Glutamatergic neuron (in vitro differentiated cells): ENCODE measurements around the gene SGPP2. TPM values are rescaled to one million over a fixed set of nuclear protein-coding genes. Genes with fewer than 3 reads are reported as not detected.

Experiments used
- DNase-seq: peaks from one replicate; pipeline ENCODE4 v3.0.0; 2022
- H3K27ac Mint-ChIP-seq: one replicate; pipeline ENCODE4 v1.8.0; 2020; ENCODE audit warnings: mild to moderate bottlenecking, mixed read lengths, inconsistent platforms; ENCODE audit not compliant: unreplicated experiment
- H3K27me3 Mint-ChIP-seq: one replicate; pipeline ENCODE4 v1.8.0; 2020; ENCODE audit warnings: mild to moderate bottlenecking, moderate library complexity, mixed read lengths, inconsistent platforms; ENCODE audit not compliant: unreplicated experiment
- H3K36me3 Mint-ChIP-seq: one replicate; pipeline ENCODE4 v1.8.0; 2020; ENCODE audit warnings: mild to moderate bottlenecking, mixed read lengths, inconsistent platforms; ENCODE audit not compliant: unreplicated experiment
- H3K4me1 Mint-ChIP-seq: one replicate; pipeline ENCODE4 v1.8.0; 2020; ENCODE audit warnings: mild to moderate bottlenecking, low read depth, mixed read lengths, inconsistent platforms; ENCODE audit not compliant: unreplicated experiment
- H3K4me3 Mint-ChIP-seq: one replicate; pipeline ENCODE4 v1.8.0; 2020; ENCODE audit warnings: mild to moderate bottlenecking, mixed read lengths, inconsistent platforms; ENCODE audit not compliant: unreplicated experiment
- H3K9me3 Mint-ChIP-seq: one replicate; pipeline ENCODE4 v1.8.0; 2020; ENCODE audit warnings: mild to moderate bottlenecking, moderate library complexity, mixed read lengths, inconsistent platforms; ENCODE audit not compliant: unreplicated experiment
- total RNA-seq: library from RNA; stranded (reverse); fragmentation: NEBNext Ultra II Directional; extraction: Animal tissue kit (Norgen Biotek cat#: 25700); gene quantifications from one replicate; pipeline ENCODE4 v1.2.1, GENCODE V29; 2021; ENCODE audit not compliant: unreplicated experiment
- TF ChIP-seq, protein P1 (sequence below): fragments of 200-600 bp; sonication (generic); IDR thresholded peaks from one replicate; pipeline ENCODE4 v1.5.0; 2021; ENCODE audit not compliant: partially characterized antibody, unreplicated experiment

Gene SGPP2
- total RNA-seq, 1 donor from 2014 or later = 2.1 TPM

DNA sequence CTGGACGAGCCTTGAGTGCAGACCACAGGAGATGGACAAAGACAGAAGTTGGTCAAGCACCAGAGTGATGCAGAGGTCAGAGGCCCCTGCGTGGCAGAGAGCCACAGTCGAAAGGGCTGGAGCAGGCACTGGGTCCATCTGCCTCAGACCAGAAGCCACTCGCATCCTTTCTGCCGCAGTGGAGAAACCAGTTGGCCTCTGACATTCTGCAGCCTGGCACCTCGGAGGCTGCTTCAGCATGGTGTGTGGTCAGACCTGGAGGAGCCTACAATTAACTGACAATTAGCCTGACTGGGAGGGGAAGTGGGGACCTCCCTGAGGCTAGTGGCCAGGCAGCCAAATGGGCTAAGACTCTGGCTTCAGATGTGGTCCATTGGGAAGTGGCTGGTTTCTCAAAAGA, 111.1 kb downstream of the SGPP2 start:
- Mint-ChIP-seq H3K27ac (no peak overlapping the region), H3K27me3 (no peaks in the 10 kb centered on the region), H3K4me1 (no peaks in the 10 kb centered on the region), H3K36me3 (peaks cover 3% of the 10 kb centered on the region), H3K9me3 (no peaks in the 10 kb centered on the region), H3K4me3 (no peak overlapping the region)
- DNase-seq = no peak
- TF ChIP-seq, protein P1, sequence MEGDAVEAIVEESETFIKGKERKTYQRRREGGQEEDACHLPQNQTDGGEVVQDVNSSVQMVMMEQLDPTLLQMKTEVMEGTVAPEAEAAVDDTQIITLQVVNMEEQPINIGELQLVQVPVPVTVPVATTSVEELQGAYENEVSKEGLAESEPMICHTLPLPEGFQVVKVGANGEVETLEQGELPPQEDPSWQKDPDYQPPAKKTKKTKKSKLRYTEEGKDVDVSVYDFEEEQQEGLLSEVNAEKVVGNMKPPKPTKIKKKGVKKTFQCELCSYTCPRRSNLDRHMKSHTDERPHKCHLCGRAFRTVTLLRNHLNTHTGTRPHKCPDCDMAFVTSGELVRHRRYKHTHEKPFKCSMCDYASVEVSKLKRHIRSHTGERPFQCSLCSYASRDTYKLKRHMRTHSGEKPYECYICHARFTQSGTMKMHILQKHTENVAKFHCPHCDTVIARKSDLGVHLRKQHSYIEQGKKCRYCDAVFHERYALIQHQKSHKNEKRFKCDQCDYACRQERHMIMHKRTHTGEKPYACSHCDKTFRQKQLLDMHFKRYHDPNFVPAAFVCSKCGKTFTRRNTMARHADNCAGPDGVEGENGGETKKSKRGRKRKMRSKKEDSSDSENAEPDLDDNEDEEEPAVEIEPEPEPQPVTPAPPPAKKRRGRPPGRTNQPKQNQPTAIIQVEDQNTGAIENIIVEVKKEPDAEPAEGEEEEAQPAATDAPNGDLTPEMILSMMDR = no peak

DNA sequence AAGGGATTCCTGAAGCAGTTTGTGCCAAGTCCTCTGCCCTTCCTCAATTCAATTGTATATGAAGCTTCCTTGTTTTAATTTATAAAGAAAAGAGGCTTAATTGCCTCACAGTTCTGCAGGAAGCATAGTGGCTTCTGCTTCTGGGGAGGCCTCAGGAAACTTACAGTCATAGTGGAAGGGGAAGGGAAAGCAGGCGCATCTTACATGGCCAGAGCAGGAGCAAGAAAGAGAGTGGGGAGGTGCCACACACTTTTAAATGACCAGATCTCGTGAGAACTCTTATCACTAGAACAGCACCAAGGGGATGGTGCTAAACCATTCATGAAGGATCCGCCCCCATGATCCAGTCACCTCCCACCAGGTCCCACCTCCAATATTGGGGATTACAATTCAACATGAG, 114.2 kb downstream of the SGPP2 start:
- TF ChIP-seq, protein P1 = no peak
- no peak for DNase-seq
- H3K4me3 Mint-ChIP-seq = no peak overlapping the region
- no peaks in the 10 kb centered on the region for H3K4me1 Mint-ChIP-seq
- H3K27ac Mint-ChIP-seq = no peak overlapping the region
- H3K27me3 Mint-ChIP-seq = no peaks in the 10 kb centered on the region
- H3K36me3 Mint-ChIP-seq = peaks cover 3% of the 10 kb centered on the region
- H3K9me3 Mint-ChIP-seq = no peaks in the 10 kb centered on the region

DNA sequence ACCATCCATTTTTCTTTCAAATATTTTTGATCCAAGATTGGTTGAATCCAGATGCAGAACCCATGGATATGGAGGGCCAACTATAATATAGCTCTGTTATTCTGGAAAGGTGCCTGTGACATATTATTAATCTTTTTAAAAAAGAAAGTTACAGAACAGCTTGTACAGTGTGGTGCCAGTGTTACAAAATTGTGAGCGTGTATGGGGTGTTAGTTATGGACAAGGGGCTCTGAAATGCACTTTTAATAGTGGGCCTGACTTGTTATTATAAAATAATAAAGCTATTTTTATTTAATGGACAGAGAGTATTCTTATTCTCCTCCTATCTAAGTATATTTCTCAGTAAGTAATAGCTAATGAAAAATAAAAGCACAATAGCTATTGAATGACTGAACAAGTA, 120.3 kb downstream of the SGPP2 start:
- H3K36me3 Mint-ChIP-seq = no peaks in the 10 kb centered on the region
- TF ChIP-seq, protein P1 = no peak
- peaks cover 13% of the 10 kb centered on the region for H3K4me1 Mint-ChIP-seq
- no peaks in the 10 kb centered on the region for H3K27me3 Mint-ChIP-seq
- no peak overlapping the region for H3K4me3 Mint-ChIP-seq
- no peak for DNase-seq
- no peak overlapping the region for H3K27ac Mint-ChIP-seq
- H3K9me3 Mint-ChIP-seq = no peaks in the 10 kb centered on the region

DNA sequence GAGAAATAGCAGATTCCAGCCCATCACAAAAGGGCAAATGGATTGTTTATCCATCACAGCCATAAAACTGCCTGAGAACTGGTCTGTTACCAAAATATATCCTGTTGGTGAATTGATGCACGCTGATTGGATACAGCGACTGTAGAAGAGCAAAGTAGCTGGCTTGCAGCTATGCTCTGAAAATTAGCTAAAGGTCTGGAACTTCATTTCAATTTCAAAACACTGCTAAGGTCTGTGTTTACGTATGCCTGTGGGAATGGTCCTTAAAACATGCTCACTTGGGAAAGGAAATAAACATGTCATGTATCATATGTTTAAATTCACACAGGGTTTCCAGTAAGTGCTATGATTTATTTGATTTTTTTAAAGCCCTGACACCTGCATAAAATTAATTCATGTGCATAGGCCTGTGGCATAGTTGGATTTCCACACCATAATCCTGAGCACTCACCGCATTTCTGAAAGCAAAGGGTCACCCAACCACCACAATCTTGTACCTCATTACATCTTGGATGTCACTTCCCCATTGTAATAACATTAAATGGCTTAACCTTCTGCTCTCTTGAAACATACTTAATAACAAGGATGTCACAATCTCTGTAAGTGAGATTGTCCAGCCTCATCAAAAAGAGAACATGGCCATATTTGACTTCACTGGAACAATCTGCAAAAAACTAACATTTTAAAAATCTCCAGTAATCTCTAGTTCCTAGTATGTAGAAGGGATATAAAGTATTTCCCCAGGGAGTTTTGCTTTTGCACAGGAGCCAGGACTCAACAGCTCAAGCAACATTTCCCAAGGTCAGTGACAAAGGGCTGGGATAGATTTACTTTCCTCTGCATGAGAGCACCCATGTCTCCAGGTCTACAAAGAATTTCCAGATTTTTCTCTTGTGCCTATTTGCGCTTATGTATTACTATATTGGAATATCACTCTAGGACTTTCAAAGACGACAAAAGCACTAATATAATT, 121.8 kb downstream of the SGPP2 start:
- Mint-ChIP-seq H3K36me3 (no peaks in the 10 kb centered on the region), H3K9me3 (no peaks in the 10 kb centered on the region), H3K4me3 (no peak overlapping the region), H3K4me1 (peaks cover 13% of the 10 kb centered on the region), H3K27ac (no peak overlapping the region), H3K27me3 (no peaks in the 10 kb centered on the region)
- TF ChIP-seq, protein P1 = no peak
- no peak for DNase-seq

DNA sequence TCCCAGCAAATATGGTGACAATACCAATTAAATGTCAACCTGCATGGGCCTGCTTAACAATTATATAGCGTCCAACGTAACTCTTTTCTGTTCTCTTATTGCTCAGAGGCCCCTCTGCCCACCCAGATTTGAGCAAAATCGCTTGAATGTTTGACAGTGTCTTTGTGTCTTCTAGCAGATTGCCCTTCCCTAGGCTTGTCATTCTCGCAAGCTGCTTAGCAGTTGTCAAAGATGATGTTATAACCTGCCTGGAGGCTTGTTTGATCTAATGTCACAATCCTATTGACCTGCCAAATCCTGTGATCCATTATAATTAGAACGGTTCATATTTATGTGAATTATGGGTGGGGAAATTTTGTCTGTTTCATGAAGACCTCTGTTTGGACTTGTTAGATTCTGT, 122.7 kb downstream of the SGPP2 start:
- Mint-ChIP-seq H3K27me3 (no peaks in the 10 kb centered on the region), H3K27ac (peak overlapping the region; percentile 12), H3K4me3 (no peak overlapping the region), H3K4me1 (peaks cover 13% of the 10 kb centered on the region), H3K9me3 (no peaks in the 10 kb centered on the region), H3K36me3 (no peaks in the 10 kb centered on the region)
- no peak for DNase-seq
- TF ChIP-seq, protein P1 = no peak
